K562 (cell line): ENCODE data around the gene TTC6. TPM values are rescaled to one million over a fixed set of nuclear protein-coding genes. Genes with fewer than 3 reads are reported as not detected.
"Not testable (repeated sequence)": the region's sequence is repeated elsewhere in the genome, so short reads cannot be mapped to it uniquely, and the experiment has no call there.

Source experiments
- ATAC-seq: fragments of 200-7000 bp; cut with Tn5 transposase; 3 replicates; pipeline ENCODE4 v1.9.1; 2020; ENCODE audit warnings: moderate library complexity
- BruUV-seq: library from RNA; stranded (reverse); fragments of 400-500 nt; replicated peaks from 2 replicates; lab custom pipeline; 2021; lab: Mats Ljungman, UMichigan
- CTCF ChIA-PET: fragments of 300-600 bp; formaldehyde crosslinking; extraction: SDS; loops from one replicate; lab custom pipeline; 2021; ENCODE audit warnings: low intra/inter-chr PET ratio; lab: Yijun Ruan, JAX
- POLR2A ChIA-PET: fragments of 300-600, 350-650 bp; sonication (Branson Sonifier 250); formaldehyde crosslinking; extraction: SDS; loops from one replicate; lab custom pipeline; 2021; ENCODE audit warnings: antibody characterized with exemption, inconsistent platforms; lab: Yijun Ruan, JAX
- DNase-seq, 4 experiments: peaks; one replicate each; pipeline versions ENCODE4 v3.0.0 to v3.0.0-alpha.2; 2011 to 2018; ENCODE audit warnings: low spot score in 3 of 4, mixed read lengths in 3 of 4; ENCODE audit errors: extremely low read depth in 1 of 4
- FAIRE-seq: peaks from 2 replicates; lab custom pipeline; 2011; peaks lifted over from hg19 to GRCh38; lab: Jason Lieb, UNC
- H2AFZ ChIP-seq: 2 replicates; pipeline ENCODE4 v1.6.0; 2011; ENCODE audit warnings: low read depth, low read length, control low read depth, inconsistent platforms
- H3K27ac ChIP-seq: fragments of 200-600 bp; 3 replicates; pipeline ENCODE4 v1.8.0; 2011; ENCODE audit warnings: low read depth, mild to moderate bottlenecking, control low read depth, inconsistent platforms, low read length, moderate library complexity, mixed read lengths; ENCODE audit errors: extremely low read depth
- H3K27me3 ChIP-seq, 2 experiments: fragments of 300-600 bp in 1 of 2; 2 replicates in 1 of 2; 3 replicates in 1 of 2; pipeline versions ENCODE4 v1.6.0 to v1.8.0; 2011; ENCODE audit warnings: inconsistent platforms in 2 of 2, low read length in 2 of 2, mild to moderate bottlenecking in 1 of 2, mixed read lengths in 1 of 2, moderate library complexity in 1 of 2; ENCODE audit not compliant: control insufficient read depth in 2 of 2, insufficient read depth in 2 of 2
- H3K36me3 ChIP-seq: fragments of 300-600 bp; 3 replicates; pipeline ENCODE4 v1.8.0; 2011; ENCODE audit warnings: mild to moderate bottlenecking, low read length, inconsistent platforms; ENCODE audit not compliant: control insufficient read depth, insufficient read depth
- H3K4me1 ChIP-seq, 2 experiments: fragments of 200-600 bp in 1 of 2; replicated peaks in 1 of 2; 2 replicates in 1 of 2; 3 replicates in 1 of 2; pipeline versions ENCODE4 v1.5.1 to v1.8.0; 2011; ENCODE audit warnings: inconsistent platforms in 2 of 2, low read length in 2 of 2, mild to moderate bottlenecking in 1 of 2, mixed read lengths in 1 of 2, moderate library complexity in 1 of 2; ENCODE audit not compliant: control insufficient read depth in 2 of 2, insufficient read depth in 2 of 2
- H3K4me2 ChIP-seq: 2 replicates; pipeline ENCODE4 v1.6.1; 2011; ENCODE audit warnings: low read length, control low read depth, inconsistent platforms, mixed read lengths; ENCODE audit not compliant: insufficient read depth
- H3K4me3 ChIP-seq: fragments of 200-600 bp; sonication (generic), shearing (Covaris generic); 2 replicates; pipeline ENCODE4 v1.5.1; 2016; ENCODE audit warnings: control low read depth, inconsistent platforms
- H3K79me2 ChIP-seq: fragments of 200-600 bp; 3 replicates; pipeline ENCODE4 v1.8.0; 2011; ENCODE audit warnings: low read length, inconsistent platforms; ENCODE audit not compliant: control insufficient read depth, insufficient read depth
- H3K9ac ChIP-seq, 2 experiments: 2 replicates each; pipeline versions ENCODE4 v1.6.0 to v1.6.1; 2011; ENCODE audit warnings: low read depth in 2 of 2, low read length in 2 of 2, control low read depth in 1 of 2, inconsistent platforms in 1 of 2, mild to moderate bottlenecking in 1 of 2, mixed read lengths in 1 of 2; ENCODE audit not compliant: insufficient read depth in 1 of 2
- H3K9me1 ChIP-seq: one replicate; pipeline ENCODE4 v1.6.0; 2011; ENCODE audit warnings: inconsistent platforms, mild to moderate bottlenecking, low read length, moderate library complexity; ENCODE audit not compliant: control insufficient read depth, insufficient read depth
- H3K9me3 ChIP-seq: replicated peaks from 2 replicates; pipeline ENCODE4 v1.5.1; 2011; ENCODE audit warnings: low read depth, low read length, inconsistent platforms; ENCODE audit not compliant: control insufficient read depth, insufficient read depth
- H4K20me1 ChIP-seq: replicated peaks from 2 replicates; pipeline ENCODE4 v1.6.1; 2011; ENCODE audit warnings: low read length, inconsistent platforms, mixed read lengths; ENCODE audit not compliant: control insufficient read depth, insufficient read depth
- FOXP4 ChIP-seq: sonication (generic); formaldehyde crosslinking; IDR thresholded peaks from 2 replicates; pipeline ENCODE4 v1.8.0; 2022; ENCODE audit warnings: mild to moderate bottlenecking, missing genetic modification reagents, borderline replicate concordance
- WGBS: fragments of 100-300 bp; shearing (Covaris generic); methylation state at CpG from one replicate; pipeline ENCODE4 v1.1.6; 2016; ENCODE audit warnings: low coverage, mixed read lengths; ENCODE audit not compliant: insufficient coverage; ENCODE audit errors: missing lambda C conversion rate; 5-methylcytosine and 5-hydroxymethylcytosine counted together
- in situ Hi-C: fragments of 300-500 bp; cut with MboI; formaldehyde crosslinking; loops from 4 replicates; pipeline ENCODE4 v1.15.0; 2018; ENCODE audit warnings: inconsistent platforms, mixed read lengths
- intact Hi-C: fragments of 100-400 bp; cut with micrococcal nuclease; formaldehyde crosslinking; loops from 2 replicates; pipeline ENCODE4 v1.14.2; 2022
- polyA plus RNA-seq, 8 experiments: library from polyadenylated mRNA; depleted of rRNA in 4 of 8; stranded (reverse) in 5 of 8; unstranded in 3 of 8; fragments of >200 nt; fragmentation: Nextera tagmentation in 2 of 8; fragmentation: Illumina TruSeq in 1 of 8; extraction: Ambion mirVana in 2 of 8; extraction: Trizol in 1 of 8; gene quantifications; 2 replicates each; pipeline versions ENCODE4 v1.2.1 to v1.2.3, GENCODE V29; 2011 to 2014; ENCODE audit warnings: inconsistent platforms in 1 of 8, missing spikeins in 1 of 8
- total RNA-seq, 7 experiments: library from RNA; depleted of rRNA in 6 of 7; stranded (reverse); fragments of >200 nt in 6 of 7; fragmentation: Illumina TruSeq in 2 of 7; extraction: Trizol in 2 of 7; gene quantifications; 2 replicates each; pipeline versions ENCODE4 v1.2.1 to v1.2.3, GENCODE V29; 2011 to 2021; ENCODE audit warnings: low replicate concordance in 1 of 7

Gene TTC6
- total and polyA plus RNA-seq, 9 of the 15 experiments (the other 6 are each of a cell fraction or from before 2014, with no cell fraction given), result 0.04 to 0.23 (median 0.08) TPM; not detected in 5

GRCh38 chr14:37553935-37554550 lies 41.4 kb upstream of the TTC6 start (continued):
- TF ChIP-seq FOXP4 (CRISPR knock-in tag), result no peak

DNA sequence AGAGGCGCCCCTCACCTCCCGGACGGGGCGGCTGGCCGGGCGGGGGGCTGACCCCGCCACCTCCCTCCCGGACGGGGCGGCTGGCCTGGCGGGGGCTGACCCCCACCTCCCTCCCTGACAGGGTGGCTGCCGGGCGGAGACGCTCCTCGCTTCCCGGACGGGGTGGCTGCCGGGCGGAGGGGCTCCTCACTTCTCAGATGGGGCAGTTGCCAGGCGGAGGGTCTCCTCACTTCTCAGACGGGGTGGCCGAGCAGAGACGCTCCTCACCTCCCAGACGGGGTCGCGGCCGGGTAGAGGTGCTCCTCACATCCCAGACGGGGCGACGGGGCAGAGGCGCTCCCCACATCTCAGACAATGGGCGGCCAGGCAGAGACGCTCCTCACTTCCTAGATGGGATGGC lies 39.8 kb upstream of the TTC6 start:
- DNase-seq, H3K4me2 ChIP-seq, H3K79me2 ChIP-seq, H3K9me1 ChIP-seq, CTCF ChIA-PET, POLR2A ChIA-PET, intact Hi-C loops, H3K9me3 ChIP-seq, H4K20me1 ChIP-seq, H2AFZ ChIP-seq, ATAC-seq, BruUV-seq, H3K27ac ChIP-seq, H3K27me3 ChIP-seq, H3K4me1 ChIP-seq, in situ Hi-C loops, H3K36me3 ChIP-seq, FAIRE-seq, H3K4me3 ChIP-seq, H3K9ac ChIP-seq: not testable (repeated sequence)
- WGBS, result 53% methylated on average over 4 of the region's 33 CpGs
